ENCODE data around the gene PLA2G4A.

PLA2G4A gene

GRCh38 chr1:186828611-186829454 is at the start of gene PLA2G4A:
Gene PLA2G4A, plus strand, starts transcription at chr1:186828949. Its CDS starts 25,406 bp downstream, at chr1:186854355.
- DNase-seq (ENCODE audit: low read depth): no peak

DNA sequence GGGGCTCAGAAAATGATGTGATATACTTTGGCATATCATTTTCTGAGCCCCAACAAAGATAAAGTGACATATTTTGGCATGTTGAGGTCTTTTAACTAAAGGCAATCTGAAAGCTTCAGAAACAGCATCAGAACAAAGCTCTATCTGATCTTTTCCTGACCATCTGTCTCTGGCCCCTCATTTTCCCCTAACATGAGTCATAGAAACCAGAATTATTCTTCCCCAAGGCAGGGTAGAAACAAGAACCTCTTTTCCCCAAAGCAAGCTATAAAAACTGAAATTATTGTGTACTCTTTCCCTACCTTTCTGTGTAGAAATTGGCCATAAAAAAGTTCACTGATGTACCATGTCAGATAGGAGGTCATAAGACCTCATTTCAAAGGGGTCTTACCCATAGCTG is 48.7 kb upstream of the PLA2G4A start:
- no peak for DNase-seq (ENCODE audit: low read depth)

GRCh38 chr1:186781730-186782129 is 47.0 kb upstream of the PLA2G4A start:
- no peak for DNase-seq (ENCODE audit: low read depth)

- no peak for DNase-seq (ENCODE audit: low read depth)
Observed at GRCh38 chr1:186782791-186783190, 46.0 kb upstream of the PLA2G4A start.

DNA sequence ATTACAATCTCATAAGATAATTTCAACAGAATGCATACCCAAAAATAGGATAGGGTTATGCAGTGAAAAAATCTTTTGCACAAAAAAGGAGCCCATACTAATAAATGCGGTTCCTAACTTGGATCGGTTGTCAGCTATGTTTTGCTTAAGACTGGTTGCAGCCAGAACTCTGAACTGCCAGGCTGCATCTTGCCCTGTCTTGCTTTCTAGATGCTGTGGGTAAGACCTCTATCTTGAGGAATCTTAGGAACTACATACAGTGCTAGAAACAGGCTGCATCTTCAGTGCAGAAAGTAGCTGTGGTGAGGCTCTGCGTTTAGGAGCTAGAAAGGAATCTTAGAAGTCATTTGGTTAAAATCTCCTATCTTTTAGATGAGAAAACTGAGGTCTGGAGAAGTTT is 45.6 kb upstream of the PLA2G4A start:
- no peak for DNase-seq (ENCODE audit: low read depth)

- DNase-seq (ENCODE audit: low read depth): no peak
Observed at GRCh38 chr1:186785503-186785902, 43.2 kb upstream of the PLA2G4A start.

DNA sequence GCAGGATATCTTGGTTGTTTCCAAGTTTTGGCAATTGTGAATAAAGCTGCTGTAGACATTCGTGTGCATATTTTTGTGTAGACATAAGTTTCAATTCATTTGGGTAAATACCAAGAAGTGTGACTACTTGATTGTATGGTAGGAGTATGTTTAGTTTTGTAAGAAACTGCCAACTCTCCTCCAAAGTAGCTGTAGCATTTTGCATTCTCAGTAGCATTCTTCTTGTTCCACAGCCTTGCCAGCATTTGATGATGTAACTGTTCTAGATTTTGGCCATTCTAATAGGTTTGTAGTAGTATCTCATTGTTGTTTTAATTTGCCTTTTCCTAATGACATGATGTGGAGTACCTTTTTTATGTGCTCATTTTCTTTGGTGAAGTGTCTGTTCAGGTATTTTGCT is 38.6 kb upstream of the PLA2G4A start:
- no peak for DNase-seq (ENCODE audit: low read depth)

DNA sequence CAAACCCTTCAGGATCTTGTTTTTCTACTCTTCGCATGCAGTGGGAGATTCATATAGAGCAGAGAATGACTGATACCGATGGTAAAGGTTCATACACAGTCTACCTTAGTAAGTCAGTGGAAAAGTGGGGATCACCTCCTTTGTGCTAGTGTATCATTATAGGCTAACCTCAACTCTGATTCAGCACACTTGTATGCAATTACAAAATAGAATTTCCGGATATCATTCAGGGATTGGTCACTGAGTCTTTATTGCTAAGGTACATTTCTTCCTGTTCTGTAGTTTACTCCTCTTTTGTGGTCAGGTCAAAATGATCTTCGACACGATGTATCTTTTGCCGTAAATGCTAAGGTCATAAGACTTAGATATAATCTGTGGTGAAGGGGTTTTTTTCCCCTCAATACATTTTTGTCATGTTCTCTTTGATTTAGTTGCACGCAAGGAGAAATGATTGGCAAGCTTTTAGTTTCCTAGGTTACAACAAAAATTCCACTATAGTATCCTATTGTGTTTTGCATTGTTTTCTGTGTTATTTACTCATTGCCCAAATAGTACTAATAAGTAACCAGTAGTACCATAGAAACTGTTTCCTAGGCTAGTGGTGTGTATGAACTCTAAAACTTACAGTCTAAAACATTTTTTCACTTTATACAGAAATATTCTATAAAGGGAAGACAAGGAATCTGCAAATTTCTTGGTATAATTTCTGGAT is 35.7 kb upstream of the PLA2G4A start:
- no peak for DNase-seq (ENCODE audit: low read depth)

DNA sequence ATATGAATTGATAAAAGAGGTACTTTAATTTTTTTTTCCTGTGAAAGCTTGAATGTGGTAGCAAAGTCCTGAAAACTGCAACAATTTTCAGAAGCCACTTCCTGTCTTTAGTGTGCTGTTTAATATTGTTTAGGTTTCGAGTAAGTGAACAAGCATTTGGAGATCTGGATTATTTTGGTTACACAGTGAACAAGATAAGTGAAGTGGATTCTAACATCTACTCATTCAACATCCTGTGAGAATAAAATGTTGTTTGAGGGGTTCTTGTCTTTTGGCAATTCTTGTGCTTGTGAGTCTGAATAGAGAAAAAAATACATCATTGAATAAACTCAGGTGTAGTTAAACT is 35.2 kb upstream of the PLA2G4A start:
- no peak for DNase-seq (ENCODE audit: low read depth)

DNA sequence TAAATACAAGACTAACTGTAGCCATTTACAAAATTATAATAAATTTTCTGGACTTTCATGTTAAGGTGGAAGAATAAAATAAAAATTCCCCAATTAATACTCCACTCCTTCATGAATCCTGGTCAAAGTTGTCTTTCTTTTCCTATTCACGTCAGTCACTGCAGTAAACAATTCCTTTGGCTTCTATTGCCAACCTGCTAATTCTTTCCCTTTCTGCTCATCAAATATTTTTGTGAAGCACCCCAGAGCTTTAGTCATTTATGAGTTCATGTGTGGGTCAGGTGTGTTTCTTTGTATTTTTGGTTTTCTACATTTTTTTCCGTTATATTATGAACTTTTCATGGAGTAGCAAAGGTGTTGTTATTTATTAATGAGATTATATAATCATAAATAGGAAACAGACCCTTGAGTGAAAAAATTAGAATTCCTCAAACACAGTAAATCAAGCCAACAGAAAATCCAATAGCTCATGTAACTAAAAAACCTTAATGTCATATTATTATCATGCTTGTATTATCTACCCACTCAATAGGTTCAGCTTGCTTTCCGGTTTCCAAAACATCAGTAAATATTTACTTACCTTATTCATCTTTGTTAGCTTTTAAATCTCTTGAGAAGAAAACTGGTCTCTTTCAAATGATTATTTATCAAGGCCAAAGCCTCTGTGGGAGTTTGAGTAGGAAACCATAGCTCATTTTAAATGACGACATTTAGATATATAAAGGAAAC is 29.6 kb upstream of the PLA2G4A start:
- no peak for DNase-seq (ENCODE audit: low read depth)

DNA sequence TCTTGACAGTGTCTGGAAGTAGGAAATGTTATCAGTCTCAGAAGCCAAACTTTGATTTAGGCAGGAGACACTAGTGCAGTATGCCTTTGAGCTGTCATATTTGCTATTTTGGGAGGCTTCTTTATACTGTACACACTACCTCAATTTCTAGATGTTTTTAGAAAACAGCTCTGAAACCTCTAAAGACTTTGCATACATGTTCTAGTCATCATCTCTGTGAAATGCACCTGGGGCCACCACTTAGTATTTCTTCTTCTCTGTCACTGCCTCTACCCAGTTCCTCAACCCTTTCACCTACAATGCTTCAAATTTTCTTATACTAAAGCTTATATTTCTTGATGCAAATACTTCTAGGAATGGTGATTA is 29.1 kb upstream of the PLA2G4A start:
- no peak for DNase-seq (ENCODE audit: low read depth)

DNA sequence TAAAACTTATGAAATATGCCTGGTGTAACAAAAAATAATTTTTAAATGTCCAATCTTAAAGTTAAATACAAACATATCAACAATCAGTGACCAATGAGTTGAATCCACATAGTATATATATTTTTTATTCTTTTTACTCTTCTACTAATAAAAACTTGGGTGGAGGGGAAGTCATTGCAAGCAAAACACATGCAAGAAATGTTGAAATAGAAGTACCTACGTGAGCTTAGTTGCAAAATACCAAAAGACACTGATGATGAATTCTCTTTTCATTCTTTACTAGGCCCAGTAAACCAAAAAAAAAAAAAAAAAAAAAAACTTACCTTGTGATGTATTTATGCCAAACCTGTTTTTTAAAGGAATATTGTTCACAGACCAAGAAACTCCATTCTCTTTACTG is 26.4 kb upstream of the PLA2G4A start:
- DNase-seq (ENCODE audit: low read depth): no peak

- DNase-seq (ENCODE audit: low read depth): no peak
Observed at GRCh38 chr1:186804679-186805078, 24.1 kb upstream of the PLA2G4A start.

DNA sequence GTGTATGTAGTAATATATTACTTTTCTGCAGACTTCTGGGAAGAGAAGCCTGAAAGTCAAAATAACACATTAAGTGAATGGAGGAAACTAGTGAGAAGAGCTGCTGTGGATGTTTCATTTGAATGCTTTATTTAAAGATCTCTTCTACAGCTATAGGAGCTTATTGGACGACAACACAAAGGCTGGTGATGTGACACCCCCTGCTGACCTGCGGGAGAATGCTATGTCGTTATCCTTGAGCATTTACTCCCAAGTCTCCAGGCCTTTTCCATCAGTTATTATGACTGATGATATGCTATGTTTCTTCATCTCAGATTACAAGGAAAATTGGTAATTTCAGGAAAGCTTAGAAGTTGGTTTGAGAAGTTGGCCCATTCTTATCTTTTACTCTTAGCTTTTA is 22.3 kb upstream of the PLA2G4A start:
- no peak for DNase-seq (ENCODE audit: low read depth)

- no peak for DNase-seq (ENCODE audit: low read depth)
Observed at GRCh38 chr1:186807163-186807562, 21.6 kb upstream of the PLA2G4A start.

- no peak for DNase-seq (ENCODE audit: low read depth)
Observed at GRCh38 chr1:186811892-186812291, 16.9 kb upstream of the PLA2G4A start.

GRCh38 chr1:186812570-186812969 is 16.2 kb upstream of the PLA2G4A start:
- DNase-seq (ENCODE audit: low read depth): no peak

DNA sequence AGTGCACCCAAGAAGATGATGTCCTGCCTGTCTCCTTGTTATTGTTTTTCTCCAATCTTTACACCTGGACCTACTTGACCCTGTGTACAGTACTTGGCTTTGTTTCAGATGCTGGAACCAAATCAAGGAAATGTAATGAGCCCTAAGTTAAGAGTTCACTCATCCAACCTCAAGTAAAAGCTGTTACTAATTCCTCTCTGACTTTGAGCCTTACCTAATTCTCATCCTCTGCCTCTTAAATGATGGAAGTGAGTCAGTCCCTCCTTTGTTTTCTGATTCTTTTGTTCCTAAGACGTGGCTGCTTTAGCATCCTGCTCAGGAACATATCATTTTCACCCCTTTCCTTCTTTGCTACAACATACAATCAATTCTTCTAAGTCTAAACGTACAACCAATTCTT is 15.3 kb upstream of the PLA2G4A start:
- DNase-seq (ENCODE audit: low read depth): no peak

DNA sequence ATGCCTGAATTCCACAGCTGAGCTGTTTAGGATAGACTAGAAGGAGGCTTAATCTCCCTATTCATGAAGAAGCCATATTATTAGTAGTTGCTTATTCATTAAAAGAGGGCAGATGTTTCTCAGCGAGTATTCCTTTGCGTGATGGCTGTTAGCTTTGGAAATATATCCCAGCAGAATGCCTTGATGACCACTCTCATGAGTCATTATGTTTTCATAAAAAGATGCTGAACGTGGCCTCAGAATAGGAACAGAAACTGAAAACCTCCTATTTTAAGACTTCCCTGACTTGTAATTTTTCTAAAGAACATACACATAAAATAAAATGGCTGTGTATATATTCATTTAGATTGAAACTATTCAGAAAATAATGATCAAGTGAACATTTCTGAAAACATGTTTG is 9.6 kb upstream of the PLA2G4A start:
- DNase-seq (ENCODE audit: low read depth): no peak

DNA sequence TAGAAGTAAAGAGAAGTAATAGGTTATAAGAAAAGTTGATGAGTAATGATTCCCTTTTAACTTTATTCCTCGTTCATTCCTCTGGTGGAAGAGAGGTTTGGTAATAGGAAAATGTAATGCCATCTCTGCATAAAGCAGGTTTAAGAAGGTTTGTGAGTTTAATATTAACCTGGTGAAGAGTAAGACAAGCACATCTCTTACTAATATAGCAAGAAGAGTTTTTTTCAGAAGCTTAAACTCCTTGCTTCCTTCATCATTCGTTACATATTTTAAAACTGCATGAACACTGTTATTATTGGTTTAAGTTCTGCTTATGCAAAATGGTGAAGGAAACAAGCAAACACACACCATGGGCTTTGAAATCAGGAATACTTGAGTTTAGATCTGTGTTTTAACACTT is 9.2 kb upstream of the PLA2G4A start:
- DNase-seq (ENCODE audit: low read depth): no peak

GRCh38 chr1:186829686-186830587 is 1.2 kb downstream of the PLA2G4A start:
- DNase-seq (ENCODE audit: low read depth): no peak

DNA sequence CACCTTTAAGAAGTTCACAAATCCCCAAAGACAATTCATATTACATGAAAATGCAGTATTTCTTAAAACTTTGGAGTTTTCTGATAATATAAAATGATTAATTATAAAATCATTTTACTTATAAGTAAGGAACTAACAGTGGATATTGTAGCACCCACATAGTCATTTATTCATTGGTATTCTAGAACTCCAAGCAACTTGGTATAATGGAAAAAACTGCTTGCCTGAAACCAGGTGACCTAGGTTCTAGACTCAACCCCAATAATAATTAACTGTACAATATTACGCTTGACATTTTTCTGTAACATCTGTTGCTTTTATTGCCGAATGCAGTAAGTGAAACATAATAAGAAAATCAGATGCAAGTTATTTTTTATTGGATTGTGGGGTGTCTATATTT is 2.4 kb downstream of the PLA2G4A start:
- DNase-seq (ENCODE audit: low read depth): no peak
